H1 (cell line): ENCODE measurements around the gene PLSCR3.

ENCODE experiments used
- CHD1 ChIP-seq: IDR thresholded peaks from 2 replicates; pipeline ENCODE4 v1.6.1; 2012; ENCODE audit warnings: low read depth, low read length, improper control_type of control experiment
- CTCF ChIP-seq, 3 experiments: IDR thresholded peaks; 1 replicate in 2 of 3; 2 replicates in 1 of 3; pipeline versions ENCODE4 v1.5.1 to v1.6.1; 2011; ENCODE audit warnings: low read length in 3 of 3, mild to moderate bottlenecking in 3 of 3, inconsistent platforms in 2 of 3, low read depth in 1 of 3, moderate library complexity in 1 of 3; ENCODE audit not compliant: insufficient read depth in 1 of 3; ENCODE audit errors: control extremely low read depth in 1 of 3
- EZH2 ChIP-seq: fragments of 200-600 bp; sonication (generic); IDR thresholded peaks from 2 replicates; pipeline ENCODE4 v1.7.1; 2012; ENCODE audit warnings: low read depth, mild to moderate bottlenecking, moderate library complexity, low read length, inconsistent platforms; ENCODE audit not compliant: severe bottlenecking
- KDM5A ChIP-seq: fragments of 200-600 bp; IDR thresholded peaks from 2 replicates; pipeline ENCODE4 v1.7.1; 2012; ENCODE audit warnings: mild to moderate bottlenecking, low read length, inconsistent platforms, mixed read lengths
- MAX ChIP-seq: IDR thresholded peaks from 2 replicates; pipeline ENCODE4 v1.6.1; 2012; ENCODE audit warnings: inconsistent platforms
- POLR2AphosphoS5 ChIP-seq: IDR thresholded peaks from 2 replicates; pipeline ENCODE4 v1.6.1; 2011; ENCODE audit warnings: low read depth, low read length

GRCh38 chr17:7351665-7352502, 42.4 kb downstream of the PLSCR3 start, which contains the start of gene KCTD11:
- TF ChIP-seq POLR2AphosphoS5, result peak; percentile 59
- TF ChIP-seq KDM5A, result no peak
- TF ChIP-seq EZH2, result no peak
- TF ChIP-seq CTCF (IDR thresholded peaks at IDR 0.05; ENCODE audit: control extremely low read depth in 1 of 3, insufficient read depth in 1 of 3, low read depth in 1 of 3, low read length in 3 of 3), result peak in 2 of 3 experiments; percentile 70 to 73; a peak in 2 of 4 replicates
- TF ChIP-seq MAX, result no peak
- TF ChIP-seq CHD1, result no peak
